ENCODE results near the gene WWOX. TPM values are rescaled to one million over a fixed set of nuclear protein-coding genes. Genes with fewer than 3 reads are reported as not detected.

Gene WWOX
- total RNA-seq, 6 donors from 2014 or later, result 18.7 to 167 (median 31.0) TPM

DNA sequence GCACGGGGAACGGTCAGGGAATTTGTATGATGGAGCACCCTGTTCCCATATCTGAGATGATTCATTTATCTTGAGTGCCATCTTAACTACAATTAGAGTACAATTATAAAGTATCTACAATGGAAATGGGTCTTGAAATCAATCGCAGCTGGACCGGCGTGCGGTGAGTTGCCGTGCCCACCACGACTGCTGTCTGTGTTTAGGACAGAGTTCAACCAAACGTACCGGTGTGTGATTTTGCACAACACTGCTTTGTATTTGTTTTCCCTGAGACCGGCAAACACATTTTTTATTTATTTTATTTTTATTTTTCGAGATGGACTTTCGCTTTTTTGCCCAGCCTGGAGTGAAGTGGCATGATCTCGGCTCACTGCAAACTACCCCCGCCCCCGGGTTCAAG, 457.0 kb downstream of the WWOX start:
- no peak for ATAC-seq (ENCODE audit: low FRiP score in 2 of 2)
- no peaks in the 10 kb centered on the region for H3K9me3 ChIP-seq
- no peak for TF ChIP-seq EP300 (IDR thresholded peaks at IDR 0.05)
- no peak for TF ChIP-seq POLR2A (IDR thresholded peaks at IDR 0.05)
- TF ChIP-seq, protein P1, sequence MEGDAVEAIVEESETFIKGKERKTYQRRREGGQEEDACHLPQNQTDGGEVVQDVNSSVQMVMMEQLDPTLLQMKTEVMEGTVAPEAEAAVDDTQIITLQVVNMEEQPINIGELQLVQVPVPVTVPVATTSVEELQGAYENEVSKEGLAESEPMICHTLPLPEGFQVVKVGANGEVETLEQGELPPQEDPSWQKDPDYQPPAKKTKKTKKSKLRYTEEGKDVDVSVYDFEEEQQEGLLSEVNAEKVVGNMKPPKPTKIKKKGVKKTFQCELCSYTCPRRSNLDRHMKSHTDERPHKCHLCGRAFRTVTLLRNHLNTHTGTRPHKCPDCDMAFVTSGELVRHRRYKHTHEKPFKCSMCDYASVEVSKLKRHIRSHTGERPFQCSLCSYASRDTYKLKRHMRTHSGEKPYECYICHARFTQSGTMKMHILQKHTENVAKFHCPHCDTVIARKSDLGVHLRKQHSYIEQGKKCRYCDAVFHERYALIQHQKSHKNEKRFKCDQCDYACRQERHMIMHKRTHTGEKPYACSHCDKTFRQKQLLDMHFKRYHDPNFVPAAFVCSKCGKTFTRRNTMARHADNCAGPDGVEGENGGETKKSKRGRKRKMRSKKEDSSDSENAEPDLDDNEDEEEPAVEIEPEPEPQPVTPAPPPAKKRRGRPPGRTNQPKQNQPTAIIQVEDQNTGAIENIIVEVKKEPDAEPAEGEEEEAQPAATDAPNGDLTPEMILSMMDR (IDR thresholded peaks at IDR 0.05), result no peak
- TF ChIP-seq POLR2AphosphoS5 (IDR thresholded peaks at IDR 0.05), result no peak
- H3K27ac ChIP-seq, result no peak overlapping the region
- H3K36me3 ChIP-seq, result no peaks in the 10 kb centered on the region
- WGBS, 2 donors, result 92 to 93% methylated on average over 16 of the region's 16 CpGs
- no peaks in the 10 kb centered on the region for H3K27me3 ChIP-seq
- no peak overlapping the region for H3K4me3 ChIP-seq
- peaks cover 0 to 10% (median 3%) of the 10 kb centered on the region in 4 donors for H3K4me1 ChIP-seq
- peak in 1 of 2 donors; percentile 54 for DNase-seq

DNA sequence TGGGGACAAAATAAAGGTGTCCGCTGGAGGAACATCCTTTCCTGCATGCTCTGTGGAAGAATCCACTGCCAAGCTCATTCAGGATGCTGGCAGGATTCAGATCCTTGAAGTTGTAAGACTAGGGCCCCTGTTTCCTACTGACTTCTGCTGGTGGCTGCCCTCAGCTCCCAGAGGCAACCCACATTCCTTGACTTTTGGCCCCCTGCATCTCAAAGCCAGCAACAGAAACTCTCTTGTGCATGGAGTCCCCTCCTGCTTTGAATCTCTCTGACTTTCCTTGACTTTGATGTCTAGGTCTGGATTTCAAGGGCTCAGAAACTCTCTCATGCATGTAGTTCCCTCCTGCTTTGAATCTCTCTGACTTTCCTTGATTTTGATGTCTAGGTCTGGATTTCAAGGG, 461.5 kb downstream of the WWOX start:
- 100% methylated on average over 1 of the region's 1 CpG for WGBS, 2 donors
- TF ChIP-seq, protein P1 (IDR thresholded peaks at IDR 0.05), result no peak
- TF ChIP-seq POLR2AphosphoS5 (IDR thresholded peaks at IDR 0.05) (no peak), POLR2A (IDR thresholded peaks at IDR 0.05) (no peak), EP300 (IDR thresholded peaks at IDR 0.05) (no peak)
- no peaks in the 10 kb centered on the region for H3K9me3 ChIP-seq
- ATAC-seq (ENCODE audit: low FRiP score in 2 of 2) (no peak), DNase-seq (no peak)
- no peak overlapping the region for H3K4me3 ChIP-seq
- peaks cover 0 to 2% (median 0%) of the 10 kb centered on the region in 4 donors for H3K4me1 ChIP-seq
- no peaks in the 10 kb centered on the region for H3K36me3 ChIP-seq
- no peaks in the 10 kb centered on the region for H3K27me3 ChIP-seq
- H3K27ac ChIP-seq, result no peak overlapping the region

DNA sequence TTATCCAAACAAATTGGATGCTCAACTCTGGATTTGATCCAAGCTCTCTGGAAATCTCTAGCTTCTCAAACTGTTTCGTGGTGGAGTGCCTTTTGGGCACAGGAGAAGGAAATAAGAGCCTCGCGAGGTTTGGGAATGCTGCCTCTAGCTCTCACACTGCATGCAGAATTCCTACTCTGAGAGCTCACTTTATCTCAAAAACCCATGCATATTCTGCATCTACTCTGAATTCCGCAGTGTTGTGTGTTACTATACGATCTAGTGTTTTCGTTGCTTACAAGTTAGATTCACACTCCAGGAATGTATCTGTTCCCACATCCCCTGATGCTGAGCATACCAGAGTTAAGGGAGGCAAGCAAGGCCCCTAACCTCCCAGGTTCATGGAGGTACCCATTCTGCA, 462.7 kb downstream of the WWOX start:
- H3K9me3 ChIP-seq, result no peaks in the 10 kb centered on the region
- no peak for DNase-seq
- TF ChIP-seq EP300 (IDR thresholded peaks at IDR 0.05) (no peak), POLR2AphosphoS5 (IDR thresholded peaks at IDR 0.05) (no peak), POLR2A (IDR thresholded peaks at IDR 0.05) (no peak)
- TF ChIP-seq, protein P1 (IDR thresholded peaks at IDR 0.05), result no peak
- H3K4me1 ChIP-seq, result peaks cover 0 to 2% (median 0%) of the 10 kb centered on the region in 4 donors
- H3K27ac ChIP-seq, result no peak overlapping the region
- no peak overlapping the region for H3K4me3 ChIP-seq
- WGBS, 2 donors, result 79 to 87% methylated on average over 6 of the region's 6 CpGs
- H3K27me3 ChIP-seq, result no peaks in the 10 kb centered on the region
- no peaks in the 10 kb centered on the region for H3K36me3 ChIP-seq
- ATAC-seq (ENCODE audit: low FRiP score in 2 of 2), result no peak

- Histone ChIP-seq H3K27me3 (no peaks in the 10 kb centered on the region), H3K4me1 (peaks cover 0 to 2% (median 0%) of the 10 kb centered on the region in 4 donors), H3K4me3 (no peak overlapping the region), H3K36me3 (no peaks in the 10 kb centered on the region), H3K9me3 (no peaks in the 10 kb centered on the region), H3K27ac (no peak overlapping the region)
- 87 to 89% methylated on average over 8 of the region's 8 CpGs for WGBS, 2 donors
- ATAC-seq (ENCODE audit: low FRiP score in 2 of 2) (no peak), DNase-seq (no peak)
- no peak for TF ChIP-seq POLR2AphosphoS5 (IDR thresholded peaks at IDR 0.05)
- TF ChIP-seq, protein P1 (IDR thresholded peaks at IDR 0.05), result no peak
- TF ChIP-seq EP300 (IDR thresholded peaks at IDR 0.05), result no peak
- no peak for TF ChIP-seq POLR2A (IDR thresholded peaks at IDR 0.05)
Measured at GRCh38 chr16:78562650-78563049, 463.2 kb downstream of the WWOX start.

DNA sequence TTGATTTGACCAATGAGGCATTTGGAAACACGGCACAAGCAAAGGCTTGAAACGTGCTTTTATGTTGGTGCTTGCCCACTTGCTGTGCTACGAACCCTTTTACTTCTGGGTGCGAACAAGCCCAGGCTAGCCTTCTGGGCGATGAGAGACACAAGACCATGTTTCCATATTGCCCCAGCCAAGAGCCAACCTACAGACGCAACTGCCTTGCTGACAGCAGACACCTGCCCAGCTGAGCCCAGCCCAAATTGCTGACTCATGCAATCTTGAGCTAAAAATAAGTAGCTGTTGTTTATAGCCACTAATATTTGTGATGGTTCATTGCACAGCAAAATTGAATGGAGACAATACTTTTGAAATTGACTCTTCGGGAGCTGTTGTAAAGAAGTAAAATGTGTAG, 464.5 kb downstream of the WWOX start:
- WGBS, 2 donors, result 76 to 84% methylated on average over 7 of the region's 7 CpGs

More for the DNA sequence above, 464.5 kb downstream of the WWOX start:
- no peaks in the 10 kb centered on the region for H3K9me3 ChIP-seq
- DNase-seq (no peak), ATAC-seq (ENCODE audit: low FRiP score in 2 of 2) (no peak)
- no peaks in the 10 kb centered on the region for H3K36me3 ChIP-seq
- H3K27ac ChIP-seq, result no peak overlapping the region
- TF ChIP-seq, protein P1 (IDR thresholded peaks at IDR 0.05), result no peak
- TF ChIP-seq EP300 (IDR thresholded peaks at IDR 0.05), result no peak
- no peak for TF ChIP-seq POLR2A (IDR thresholded peaks at IDR 0.05)
- no peak for TF ChIP-seq POLR2AphosphoS5 (IDR thresholded peaks at IDR 0.05)
- no peak overlapping the region for H3K4me3 ChIP-seq
- H3K27me3 ChIP-seq, result no peaks in the 10 kb centered on the region
- no peaks in the 10 kb centered on the region for H3K4me1 ChIP-seq
